WTC11 (cell line): ENCODE results near the gene ORC3.

Experiments used
- CBFB ChIP-seq: sonication (generic); formaldehyde crosslinking; IDR thresholded peaks from 2 replicates; pipeline ENCODE4 v1.8.1; 2022; ENCODE audit warnings: mild to moderate bottlenecking, low read depth, missing genetic modification reagents
- CTCF ChIP-seq: fragments of 200-600 bp; IDR thresholded peaks from 2 replicates; pipeline ENCODE4 v1.8.0; 2022; ENCODE audit warnings: antibody characterized with exemption
- FOXJ3 ChIP-seq: sonication (generic); formaldehyde crosslinking; IDR thresholded peaks from 2 replicates; pipeline ENCODE4 v1.9.0; 2021; ENCODE audit warnings: missing genetic modification reagents, mild to moderate bottlenecking, borderline replicate concordance
- MAX ChIP-seq: sonication (generic); formaldehyde crosslinking; IDR thresholded peaks from 2 replicates; pipeline ENCODE4 v1.8.0; 2022; ENCODE audit warnings: mild to moderate bottlenecking, missing genetic modification reagents
- MXD4 ChIP-seq: fragments of 250-450 bp; sonication (Bioruptor Pico); IDR thresholded peaks from 2 replicates; pipeline ENCODE4 v1.8.0; 2021; ENCODE audit warnings: mild to moderate bottlenecking, moderate library complexity, borderline replicate concordance
- NR2C2 ChIP-seq: sonication (generic); formaldehyde crosslinking; IDR thresholded peaks from 2 replicates; pipeline ENCODE4 v1.8.0; 2022; ENCODE audit warnings: mild to moderate bottlenecking, missing genetic modification reagents
- USF2 ChIP-seq: sonication (generic); formaldehyde crosslinking; IDR thresholded peaks from 2 replicates; pipeline ENCODE4 v1.8.1; 2023; ENCODE audit warnings: mild to moderate bottlenecking, missing genetic modification reagents, moderate library complexity
- ZNF532 ChIP-seq: fragments of 250-450 bp; sonication (Bioruptor Pico); IDR thresholded peaks from 2 replicates; pipeline ENCODE4 v1.9.0; 2021; ENCODE audit warnings: mild to moderate bottlenecking, borderline replicate concordance

GRCh38 chr6:87551799-87552198 is 38.1 kb upstream of the ORC3 start:
- TF ChIP-seq CTCF (no peak), MAX (CRISPR knock-in tag) (no peak), ZNF532 (CRISPR knock-in tag) (no peak), CBFB (CRISPR knock-in tag) (no peak), MXD4 (CRISPR knock-in tag) (no peak), USF2 (CRISPR knock-in tag) (no peak), FOXJ3 (CRISPR knock-in tag) (no peak), NR2C2 (CRISPR knock-in tag) (no peak)
